HCT116 (cell line): Measurements from ENCODE around the gene ACP1. TPM values are rescaled to one million over a fixed set of nuclear protein-coding genes. Genes with fewer than 3 reads are reported as not detected.
A peak's percentile ranks its signal among the peaks of the same experiment; 100 is the strongest.

Experiments
- ATAC-seq: fragments of 200-7000 bp; cut with Tn5 transposase; 2 replicates; pipeline ENCODE4 v1.9.1; 2020; ENCODE audit warnings: mild to moderate bottlenecking, moderate library complexity
- BruUV-seq: library from RNA; stranded (reverse); fragments of 400-500 nt; replicated peaks from 2 replicates; lab custom pipeline; 2021; lab: Mats Ljungman, UMichigan
- CTCF ChIA-PET: fragments of 300-600 bp; sonication (Branson Sonifier 250); formaldehyde crosslinking; loops from one replicate; lab custom pipeline; 2021; ENCODE audit warnings: antibody characterized with exemption; lab: Charles Lee
- POLR2A ChIA-PET: fragments of 300-600, 350-600 bp; sonication (Branson Sonifier 250); formaldehyde crosslinking; loops from one replicate; lab custom pipeline; 2021; ENCODE audit warnings: antibody characterized with exemption; lab: Charles Lee
- RAD21 ChIA-PET, 2 experiments: fragments of 300-600 bp; sonication (Branson Sonifier 250); formaldehyde crosslinking; loops; one replicate each; lab custom pipeline; 2023; ENCODE audit warnings: low total read pairs in 2 of 2; ENCODE audit not compliant: uncharacterized antibody in 2 of 2, unreplicated experiment in 2 of 2, low non-redundant PET in 1 of 2; lab: Charles Lee
- DNase-seq: peaks from one replicate; pipeline ENCODE4 v3.0.0-alpha.2; 2010; ENCODE audit warnings: low read depth, low spot score
- H2AFZ ChIP-seq: fragments of 200-600 bp; shearing (Covaris generic), sonication (generic); 2 replicates; pipeline ENCODE4 v1.6.1; 2017; ENCODE audit warnings: low read depth, mixed run types, mixed read lengths, antibody characterized with exemption, low read length; ENCODE audit not compliant: poor library complexity, severe bottlenecking
- H3K27ac ChIP-seq: 2 replicates; pipeline ENCODE4 v1.5.1; 2012; ENCODE audit warnings: low read depth, low read length
- H3K27me3 ChIP-seq: fragments of 200-600 bp; sonication (generic); 2 replicates; pipeline ENCODE4 v1.6.1; 2016; ENCODE audit warnings: mixed run types, low read length, mixed read lengths; ENCODE audit not compliant: insufficient read depth
- H3K36me3 ChIP-seq, 2 experiments: fragments of 200-500 bp in 1 of 2; fragments of 200-600 bp in 1 of 2; sonication (Bioruptor generic) in 1 of 2; sonication (generic) in 1 of 2; 2 replicates each; pipeline versions ENCODE4 v1.5.1 to v1.6.1; 2014 to 2016; ENCODE audit warnings: low read length in 2 of 2, inconsistent platforms in 1 of 2, mixed read lengths in 1 of 2, mixed run types in 1 of 2; ENCODE audit not compliant: insufficient read depth in 2 of 2, control insufficient read depth in 1 of 2
- H3K4me1 ChIP-seq, 2 experiments: fragments of 200-600 bp in 1 of 2; sonication (generic) in 1 of 2; 2 replicates each; pipeline versions ENCODE4 v1.5.1 to v1.6.1; 2012 to 2017; ENCODE audit warnings: low read length in 2 of 2, inconsistent platforms in 1 of 2, mild to moderate bottlenecking in 1 of 2, mixed read lengths in 1 of 2, mixed run types in 1 of 2, moderate library complexity in 1 of 2; ENCODE audit not compliant: insufficient read depth in 2 of 2, control insufficient read depth in 1 of 2
- H3K4me2 ChIP-seq: fragments of 200-600 bp; sonication (generic); 2 replicates; pipeline ENCODE4 v1.6.1; 2017; ENCODE audit warnings: mixed run types, low read length, mixed read lengths
- H3K4me3 ChIP-seq, 2 experiments: fragments of 200-600 bp in 1 of 2; sonication (generic) in 1 of 2; replicated peaks in 1 of 2; 2 replicates each; pipeline ENCODE4 v1.5.1; 2011 to 2016; ENCODE audit warnings: low read length in 2 of 2, control low read depth in 1 of 2, low read depth in 1 of 2, mild to moderate bottlenecking in 1 of 2, mixed read lengths in 1 of 2, mixed run types in 1 of 2
- H3K79me2 ChIP-seq: fragments of 200-600 bp; sonication (generic); 2 replicates; pipeline ENCODE4 v1.6.1; 2017; ENCODE audit warnings: mild to moderate bottlenecking, mixed run types, low read length, moderate library complexity, mixed read lengths; ENCODE audit not compliant: insufficient read depth
- H3K9ac ChIP-seq: fragments of 200-600 bp; sonication (generic); 2 replicates; pipeline ENCODE4 v1.6.1; 2016; ENCODE audit warnings: low read length, mixed read lengths
- H3K9me2 ChIP-seq: fragments of 200-600 bp; sonication (generic), shearing (Covaris generic); 2 replicates; pipeline ENCODE4 v1.6.1; 2017; ENCODE audit warnings: mixed run types, mild to moderate bottlenecking, moderate library complexity; ENCODE audit not compliant: insufficient read depth
- H3K9me3 ChIP-seq, 2 experiments: fragments of 200-500 bp in 1 of 2; fragments of 200-600 bp in 1 of 2; sonication (Bioruptor generic) in 1 of 2; sonication (generic) in 1 of 2; 2 replicates each; pipeline ENCODE4 v1.6.1; 2014 to 2017; ENCODE audit warnings: low read length in 2 of 2, mixed read lengths in 2 of 2, inconsistent platforms in 1 of 2, low read depth in 1 of 2, mild to moderate bottlenecking in 1 of 2, mixed run types in 1 of 2, moderate library complexity in 1 of 2; ENCODE audit not compliant: control insufficient read depth in 1 of 2, insufficient read depth in 1 of 2
- H4K20me1 ChIP-seq: fragments of 200-600 bp; sonication (generic), shearing (Covaris generic); 2 replicates; pipeline ENCODE4 v1.6.1; 2017; ENCODE audit warnings: mixed run types, mild to moderate bottlenecking, moderate library complexity; ENCODE audit not compliant: insufficient read depth
- CBX3 ChIP-seq: IDR thresholded peaks from 2 replicates; pipeline ENCODE4 v1.6.1; 2012; ENCODE audit warnings: low read depth
- CEBPB ChIP-seq: IDR thresholded peaks from 2 replicates; pipeline ENCODE4 v1.6.1; 2012; ENCODE audit warnings: low read depth
- ELF1 ChIP-seq: IDR thresholded peaks from 2 replicates; pipeline ENCODE4 v1.6.1; 2012; ENCODE audit warnings: low read depth, borderline replicate concordance
- EZH2phosphoT487 ChIP-seq: fragments of 200-600 bp; IDR thresholded peaks from 2 replicates; pipeline ENCODE4 v1.6.1; 2018; ENCODE audit warnings: antibody characterized with exemption, borderline replicate concordance
- FOSL1 ChIP-seq: IDR thresholded peaks from 2 replicates; pipeline ENCODE4 v1.6.1; 2012; ENCODE audit warnings: low read depth
- JUND ChIP-seq: IDR thresholded peaks from 2 replicates; pipeline ENCODE4 v1.6.1; 2012
- POLR2A ChIP-seq: IDR thresholded peaks from 2 replicates; pipeline ENCODE4 v1.7.0; 2011; ENCODE audit warnings: borderline replicate concordance; ENCODE audit not compliant: insufficient read depth, insufficient read length; ENCODE audit errors: extremely low read depth
- RAD21 ChIP-seq: IDR thresholded peaks from 2 replicates; pipeline ENCODE4 v1.6.1; 2012; ENCODE audit warnings: low read depth, mild to moderate bottlenecking
- SIN3A ChIP-seq: IDR thresholded peaks from 2 replicates; pipeline ENCODE4 v1.6.1; 2012; ENCODE audit warnings: low read depth
- SP1 ChIP-seq: IDR thresholded peaks from 2 replicates; pipeline ENCODE4 v1.6.1; 2012; ENCODE audit warnings: low read depth
- SRF ChIP-seq: IDR thresholded peaks from 2 replicates; pipeline ENCODE4 v1.6.1; 2012; ENCODE audit warnings: low read depth
- YY1 ChIP-seq: IDR thresholded peaks from 2 replicates; pipeline ENCODE4 v1.6.1; 2011; ENCODE audit warnings: low read length, low read depth, moderate library complexity, mild to moderate bottlenecking; ENCODE audit not compliant: insufficient replicate concordance; ENCODE audit errors: extremely low read depth
- ZBTB33 ChIP-seq: IDR thresholded peaks from 2 replicates; pipeline ENCODE4 v1.6.1; 2011; ENCODE audit warnings: mild to moderate bottlenecking, low read length, moderate library complexity; ENCODE audit not compliant: insufficient replicate concordance; ENCODE audit errors: extremely low read depth
- ZFX ChIP-seq: fragments of 450-650 bp; IDR thresholded peaks from 2 replicates; pipeline ENCODE4 v1.6.1; 2017
- ZNF274 ChIP-seq: fragments of 200-500 bp; sonication (Bioruptor generic); IDR thresholded peaks from 2 replicates; pipeline ENCODE4 v1.6.1; 2014; ENCODE audit warnings: mild to moderate bottlenecking, low read depth, low read length, inconsistent platforms
- intact Hi-C: fragments of 100-400 bp; cut with micrococcal nuclease; formaldehyde crosslinking; loops from 2 replicates; pipeline ENCODE4 v1.10.0; 2022
- total RNA-seq: library from RNA; stranded (reverse); gene quantifications from one replicate; pipeline ENCODE4 v1.2.1, GENCODE V29; 2021; ENCODE audit not compliant: unreplicated experiment
- TF ChIP-seq, protein P1 (sequence below): IDR thresholded peaks from 2 replicates; pipeline ENCODE4 v1.6.1; 2012; ENCODE audit warnings: low read depth
- TF ChIP-seq, protein P2 (sequence below): IDR thresholded peaks from 2 replicates; pipeline ENCODE4 v1.6.1; 2012
- TF ChIP-seq, protein P3 (sequence below), 3 experiments: fragments of 200-600 bp in 1 of 3; sonication (generic) in 1 of 3; IDR thresholded peaks in 2 of 3; conservative IDR thresholded peaks in 1 of 3; 2 replicates each; pipeline ENCODE4 v1.5.1; 2012 to 2017; ENCODE audit warnings: low read depth in 2 of 3, low read length in 2 of 3, antibody characterized with exemption in 1 of 3, borderline replicate concordance in 1 of 3, control low read depth in 1 of 3, mild to moderate bottlenecking in 1 of 3, mixed read lengths in 1 of 3, mixed run types in 1 of 3, moderate library complexity in 1 of 3; ENCODE audit not compliant: insufficient read depth in 1 of 3

Gene ACP1
- total RNA-seq, 1 experiment from 2014 or later = 113 TPM

GRCh38 chr2:264493-265468, at the start of gene ACP1 (continued):
- TF ChIP-seq, protein P1, sequence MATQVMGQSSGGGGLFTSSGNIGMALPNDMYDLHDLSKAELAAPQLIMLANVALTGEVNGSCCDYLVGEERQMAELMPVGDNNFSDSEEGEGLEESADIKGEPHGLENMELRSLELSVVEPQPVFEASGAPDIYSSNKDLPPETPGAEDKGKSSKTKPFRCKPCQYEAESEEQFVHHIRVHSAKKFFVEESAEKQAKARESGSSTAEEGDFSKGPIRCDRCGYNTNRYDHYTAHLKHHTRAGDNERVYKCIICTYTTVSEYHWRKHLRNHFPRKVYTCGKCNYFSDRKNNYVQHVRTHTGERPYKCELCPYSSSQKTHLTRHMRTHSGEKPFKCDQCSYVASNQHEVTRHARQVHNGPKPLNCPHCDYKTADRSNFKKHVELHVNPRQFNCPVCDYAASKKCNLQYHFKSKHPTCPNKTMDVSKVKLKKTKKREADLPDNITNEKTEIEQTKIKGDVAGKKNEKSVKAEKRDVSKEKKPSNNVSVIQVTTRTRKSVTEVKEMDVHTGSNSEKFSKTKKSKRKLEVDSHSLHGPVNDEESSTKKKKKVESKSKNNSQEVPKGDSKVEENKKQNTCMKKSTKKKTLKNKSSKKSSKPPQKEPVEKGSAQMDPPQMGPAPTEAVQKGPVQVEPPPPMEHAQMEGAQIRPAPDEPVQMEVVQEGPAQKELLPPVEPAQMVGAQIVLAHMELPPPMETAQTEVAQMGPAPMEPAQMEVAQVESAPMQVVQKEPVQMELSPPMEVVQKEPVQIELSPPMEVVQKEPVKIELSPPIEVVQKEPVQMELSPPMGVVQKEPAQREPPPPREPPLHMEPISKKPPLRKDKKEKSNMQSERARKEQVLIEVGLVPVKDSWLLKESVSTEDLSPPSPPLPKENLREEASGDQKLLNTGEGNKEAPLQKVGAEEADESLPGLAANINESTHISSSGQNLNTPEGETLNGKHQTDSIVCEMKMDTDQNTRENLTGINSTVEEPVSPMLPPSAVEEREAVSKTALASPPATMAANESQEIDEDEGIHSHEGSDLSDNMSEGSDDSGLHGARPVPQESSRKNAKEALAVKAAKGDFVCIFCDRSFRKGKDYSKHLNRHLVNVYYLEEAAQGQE = no peak
- TF ChIP-seq SP1 (no peak; the same call in 1 of the 2 replicates), ZFX (peak; percentile 92), ELF1 (no peak), CEBPB (no peak), JUND (no peak), EZH2phosphoT487 (no peak), SIN3A (no peak; the same call in 1 of the 2 replicates)
- TF ChIP-seq, protein P2, sequence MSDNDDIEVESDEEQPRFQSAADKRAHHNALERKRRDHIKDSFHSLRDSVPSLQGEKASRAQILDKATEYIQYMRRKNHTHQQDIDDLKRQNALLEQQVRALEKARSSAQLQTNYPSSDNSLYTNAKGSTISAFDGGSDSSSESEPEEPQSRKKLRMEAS = peak; percentile 56

DNA sequence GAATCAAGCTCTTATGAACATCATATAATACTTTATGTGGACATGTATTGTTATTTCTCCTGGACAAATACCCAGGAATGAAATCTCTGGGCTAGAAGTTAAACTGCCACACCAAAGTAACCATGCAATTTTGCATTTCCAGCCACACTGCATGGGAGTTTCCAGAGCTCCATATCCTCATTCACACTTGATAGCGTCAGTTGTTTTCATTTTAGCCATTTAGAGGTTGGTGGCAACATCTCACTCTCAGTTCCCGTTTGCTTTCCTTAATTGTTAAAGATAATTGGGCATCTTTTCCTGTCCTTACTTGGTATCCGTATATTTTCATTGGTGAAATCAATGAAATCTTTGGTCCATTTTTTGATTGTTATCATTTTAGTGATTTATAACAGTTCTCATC, 48.7 kb upstream of the ACP1 start:
- ATAC-seq = no peak
- TF ChIP-seq POLR2A (no peak), ZBTB33 (no peak), RAD21 (no peak), SIN3A (no peak), SP1 (no peak), CEBPB (no peak), ELF1 (no peak), ZNF274 (no peak), SRF (no peak), CBX3 (no peak), FOSL1 (no peak), YY1 (no peak)
- TF ChIP-seq, protein P3, sequence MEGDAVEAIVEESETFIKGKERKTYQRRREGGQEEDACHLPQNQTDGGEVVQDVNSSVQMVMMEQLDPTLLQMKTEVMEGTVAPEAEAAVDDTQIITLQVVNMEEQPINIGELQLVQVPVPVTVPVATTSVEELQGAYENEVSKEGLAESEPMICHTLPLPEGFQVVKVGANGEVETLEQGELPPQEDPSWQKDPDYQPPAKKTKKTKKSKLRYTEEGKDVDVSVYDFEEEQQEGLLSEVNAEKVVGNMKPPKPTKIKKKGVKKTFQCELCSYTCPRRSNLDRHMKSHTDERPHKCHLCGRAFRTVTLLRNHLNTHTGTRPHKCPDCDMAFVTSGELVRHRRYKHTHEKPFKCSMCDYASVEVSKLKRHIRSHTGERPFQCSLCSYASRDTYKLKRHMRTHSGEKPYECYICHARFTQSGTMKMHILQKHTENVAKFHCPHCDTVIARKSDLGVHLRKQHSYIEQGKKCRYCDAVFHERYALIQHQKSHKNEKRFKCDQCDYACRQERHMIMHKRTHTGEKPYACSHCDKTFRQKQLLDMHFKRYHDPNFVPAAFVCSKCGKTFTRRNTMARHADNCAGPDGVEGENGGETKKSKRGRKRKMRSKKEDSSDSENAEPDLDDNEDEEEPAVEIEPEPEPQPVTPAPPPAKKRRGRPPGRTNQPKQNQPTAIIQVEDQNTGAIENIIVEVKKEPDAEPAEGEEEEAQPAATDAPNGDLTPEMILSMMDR (IDR thresholded peaks at IDR 0.05 in 2 of 3, conservative IDR thresholded peaks at IDR 0.05 in 1 of 3; ENCODE audit: borderline replicate concordance in 1 of 3, insufficient read depth in 1 of 3, low read depth in 2 of 3, low read length in 2 of 3) = no peak

More for the DNA sequence above, 48.7 kb upstream of the ACP1 start:
- no peaks in the 10 kb centered on the region for H3K79me2 ChIP-seq
- H3K9me3 ChIP-seq = no peaks in the 10 kb centered on the region
- no TSS peak for BruUV-seq
- intact Hi-C loops = no loop called here
- H3K36me3 ChIP-seq = no peaks in the 10 kb centered on the region; a peak in 1 of 4 replicates
- H3K27me3 ChIP-seq = no peaks in the 10 kb centered on the region
- DNase-seq = no peak
- CTCF ChIA-PET = no interaction called here
- RAD21 ChIA-PET = no interaction called here
- H2AFZ ChIP-seq = no peak overlapping the region
- H4K20me1 ChIP-seq = no peaks in the 10 kb centered on the region
- POLR2A ChIA-PET = no interaction called here
- H3K4me3 ChIP-seq = no peak overlapping the region
- H3K4me1 ChIP-seq = no peaks in the 10 kb centered on the region
- H3K27ac ChIP-seq = no peak overlapping the region
- H3K4me2 ChIP-seq = no peak overlapping the region
- no peaks in the 10 kb centered on the region for H3K9me2 ChIP-seq
- no peak overlapping the region for H3K9ac ChIP-seq
